Fibroblast of the aortic adventitia (primary cell): Measurements from ENCODE around the gene TUBB. TPM values are rescaled to one million over a fixed set of nuclear protein-coding genes. Genes with fewer than 3 reads are reported as not detected.
A peak's percentile ranks its signal among the peaks of the same experiment; 100 is the strongest.
"Not testable (repeated sequence)": the region's sequence is repeated elsewhere in the genome, so short reads cannot be mapped to it uniquely, and the experiment has no call there.

Experiments used
- DNase-seq: peaks from one replicate; pipeline ENCODE4 v3.0.0-alpha.2; 2010; ENCODE audit warnings: low read depth
- H3K4me3 ChIP-seq: 2 replicates; pipeline ENCODE4 v1.5.1; 2011; ENCODE audit warnings: low read depth, mild to moderate bottlenecking, control low read depth, low read length, moderate library complexity
- total RNA-seq: library from RNA; depleted of rRNA; stranded (reverse); fragments of >200 nt; gene quantifications from 2 replicates; pipeline ENCODE4 v1.2.3, GENCODE V29; 2012; ENCODE audit warnings: low replicate concordance
- TF ChIP-seq, protein P1 (sequence below): IDR thresholded peaks from 2 replicates; pipeline ENCODE4 v1.5.1; 2011; ENCODE audit warnings: mild to moderate bottlenecking, low read length, control low read depth, inconsistent platforms; ENCODE audit not compliant: insufficient read depth

Gene TUBB
- total RNA-seq, 1 donor, result 996 TPM

DNA sequence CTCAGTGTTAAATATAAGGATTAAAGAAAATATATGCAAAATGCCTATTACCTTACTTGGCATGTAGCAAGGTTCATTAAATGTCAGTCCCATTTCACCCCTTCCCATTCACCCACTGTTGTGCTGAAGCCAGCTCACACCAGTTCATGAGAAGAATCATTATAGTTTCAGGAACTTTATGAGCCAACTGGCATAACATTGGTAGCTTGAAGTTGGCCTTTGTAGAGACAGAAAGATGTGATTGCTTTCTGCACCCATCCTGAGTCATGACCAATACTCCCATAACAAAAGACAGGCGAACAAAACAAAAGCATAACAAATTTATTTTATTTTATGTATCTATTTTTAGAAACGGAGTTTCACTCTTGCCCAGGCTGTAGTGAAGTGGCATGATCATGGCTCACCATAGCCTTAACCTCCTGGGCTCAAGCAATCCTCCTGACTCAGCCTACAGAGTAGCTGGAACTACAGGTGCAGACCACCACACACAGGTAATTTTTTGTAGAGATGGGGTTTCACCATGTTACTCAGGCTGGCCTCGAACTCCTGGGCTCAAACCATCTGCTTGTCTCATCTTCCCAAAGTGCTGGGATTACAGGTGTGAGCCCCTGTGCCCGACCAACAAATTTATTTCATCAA, 41.8 kb downstream of the TUBB start:
- DNase-seq, result no peak
- H3K4me3 ChIP-seq, result no peak overlapping the region
- TF ChIP-seq, protein P1, sequence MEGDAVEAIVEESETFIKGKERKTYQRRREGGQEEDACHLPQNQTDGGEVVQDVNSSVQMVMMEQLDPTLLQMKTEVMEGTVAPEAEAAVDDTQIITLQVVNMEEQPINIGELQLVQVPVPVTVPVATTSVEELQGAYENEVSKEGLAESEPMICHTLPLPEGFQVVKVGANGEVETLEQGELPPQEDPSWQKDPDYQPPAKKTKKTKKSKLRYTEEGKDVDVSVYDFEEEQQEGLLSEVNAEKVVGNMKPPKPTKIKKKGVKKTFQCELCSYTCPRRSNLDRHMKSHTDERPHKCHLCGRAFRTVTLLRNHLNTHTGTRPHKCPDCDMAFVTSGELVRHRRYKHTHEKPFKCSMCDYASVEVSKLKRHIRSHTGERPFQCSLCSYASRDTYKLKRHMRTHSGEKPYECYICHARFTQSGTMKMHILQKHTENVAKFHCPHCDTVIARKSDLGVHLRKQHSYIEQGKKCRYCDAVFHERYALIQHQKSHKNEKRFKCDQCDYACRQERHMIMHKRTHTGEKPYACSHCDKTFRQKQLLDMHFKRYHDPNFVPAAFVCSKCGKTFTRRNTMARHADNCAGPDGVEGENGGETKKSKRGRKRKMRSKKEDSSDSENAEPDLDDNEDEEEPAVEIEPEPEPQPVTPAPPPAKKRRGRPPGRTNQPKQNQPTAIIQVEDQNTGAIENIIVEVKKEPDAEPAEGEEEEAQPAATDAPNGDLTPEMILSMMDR, result no peak

DNA sequence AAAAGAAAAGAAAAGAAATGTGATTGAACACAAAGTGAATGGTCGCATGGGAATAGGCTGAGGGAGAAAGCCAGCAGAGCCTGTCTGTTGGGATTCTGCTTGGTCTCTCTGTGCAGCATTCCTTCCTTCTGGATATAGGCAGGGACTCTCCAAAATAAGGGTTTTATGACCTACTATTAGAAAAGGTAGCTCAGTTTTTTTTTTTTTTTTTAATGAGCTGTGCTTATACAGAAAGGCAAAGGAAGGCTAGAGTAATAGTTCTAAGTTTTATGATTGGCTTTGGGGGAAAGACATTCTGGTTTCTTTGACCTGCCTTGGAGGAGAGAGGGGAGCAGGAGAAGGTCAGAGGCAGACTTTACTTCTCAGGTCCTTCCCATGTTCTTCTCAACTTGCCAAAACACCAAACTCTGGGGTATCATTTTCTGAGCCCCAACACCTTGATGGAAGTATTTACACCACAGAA, 43.0 kb downstream of the TUBB start:
- TF ChIP-seq, protein P1, result no peak
- DNase-seq, result no peak
- H3K4me3 ChIP-seq, result no peak overlapping the region

DNA sequence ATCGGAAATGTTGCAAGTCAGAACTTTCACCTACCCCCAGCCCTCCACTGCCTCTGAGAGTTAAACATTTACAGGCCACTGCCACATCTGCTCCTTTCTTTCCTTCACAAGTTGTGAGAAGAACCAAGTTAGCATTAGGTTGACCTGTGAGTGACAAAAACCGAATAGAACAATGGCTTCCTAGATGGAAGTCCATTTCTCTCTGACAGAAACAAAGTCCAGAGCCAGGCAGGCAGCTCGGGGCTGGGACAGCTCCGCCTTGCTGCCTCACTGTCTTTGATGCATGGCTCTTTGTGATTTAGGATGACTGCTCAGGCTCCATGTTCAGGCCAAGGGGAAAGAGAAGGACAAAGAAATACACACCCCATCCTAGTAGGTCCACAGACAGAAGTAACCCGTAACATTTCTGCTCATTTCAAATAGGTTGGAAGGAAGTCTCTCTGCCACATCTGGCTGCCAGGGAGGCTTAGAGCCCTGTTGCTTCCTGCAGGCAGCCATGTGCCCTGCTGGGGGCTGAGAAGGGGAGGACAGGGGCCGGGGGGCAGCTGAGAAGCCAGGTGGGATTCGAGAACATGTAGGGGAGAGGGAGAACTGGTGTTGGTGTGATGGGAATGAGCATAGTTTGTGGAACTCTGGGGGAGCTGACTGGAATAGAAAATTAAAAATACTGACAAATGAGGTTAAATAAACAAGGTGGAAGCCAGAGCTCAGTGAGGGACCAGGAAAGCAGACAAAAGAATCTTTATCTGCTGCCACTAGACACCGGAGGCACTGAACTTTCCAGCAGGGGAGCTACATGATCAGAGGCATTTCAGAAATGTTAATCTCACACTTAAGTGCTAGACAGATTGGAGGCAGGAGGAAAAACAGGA, 43.7 kb downstream of the TUBB start:
- TF ChIP-seq, protein P1, result peak; percentile 10
- DNase-seq, result no peak
- H3K4me3 ChIP-seq, result no peak overlapping the region

DNA sequence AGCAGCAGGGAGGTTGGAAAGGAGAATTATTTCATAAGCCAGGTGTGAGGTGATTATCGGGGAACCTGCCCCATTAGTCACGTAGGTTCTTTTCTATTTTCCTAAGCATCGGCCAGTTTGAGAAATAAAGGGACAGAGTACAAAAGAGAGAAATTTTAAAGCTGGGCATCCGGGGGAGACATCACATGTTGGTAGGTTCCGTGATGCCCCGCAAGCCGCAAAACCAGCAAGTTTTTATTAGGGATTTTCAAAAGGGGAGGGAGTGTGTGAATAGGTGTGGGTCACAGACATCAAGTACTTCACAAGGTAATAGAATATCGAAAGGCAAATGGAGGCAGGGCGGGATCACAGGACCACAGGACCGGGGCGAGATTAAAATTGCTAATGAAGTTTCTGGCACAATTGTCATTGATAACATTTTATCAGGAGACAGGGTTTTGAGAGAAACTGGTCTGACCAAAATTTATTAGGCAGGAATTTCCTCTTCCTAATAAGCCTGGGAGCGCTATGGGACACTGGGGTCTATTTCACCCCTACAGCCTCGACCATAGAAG, 44.4 kb downstream of the TUBB start:
- not testable (repeated sequence) for H3K4me3 ChIP-seq, DNase-seq

DNA sequence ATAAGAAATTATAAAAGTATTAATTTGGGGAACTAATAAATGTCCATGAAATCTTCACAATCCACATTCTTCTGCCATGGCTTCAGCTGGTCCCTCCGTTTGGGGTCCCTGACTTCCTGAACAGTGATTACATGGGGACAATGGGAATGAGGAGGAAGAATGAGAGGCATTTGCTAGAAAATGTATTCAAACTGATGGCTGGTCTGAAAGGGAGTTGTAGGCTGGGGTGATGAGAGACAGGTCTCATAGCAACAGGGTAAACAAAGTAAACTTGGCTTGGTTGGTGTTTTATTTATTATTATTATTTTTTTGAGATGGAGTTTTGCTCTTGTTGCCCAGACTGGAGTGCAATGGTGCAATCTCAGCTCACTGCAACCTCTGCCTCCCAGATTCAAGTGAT, 45.3 kb downstream of the TUBB start:
- not testable (repeated sequence) for DNase-seq, H3K4me3 ChIP-seq

DNA sequence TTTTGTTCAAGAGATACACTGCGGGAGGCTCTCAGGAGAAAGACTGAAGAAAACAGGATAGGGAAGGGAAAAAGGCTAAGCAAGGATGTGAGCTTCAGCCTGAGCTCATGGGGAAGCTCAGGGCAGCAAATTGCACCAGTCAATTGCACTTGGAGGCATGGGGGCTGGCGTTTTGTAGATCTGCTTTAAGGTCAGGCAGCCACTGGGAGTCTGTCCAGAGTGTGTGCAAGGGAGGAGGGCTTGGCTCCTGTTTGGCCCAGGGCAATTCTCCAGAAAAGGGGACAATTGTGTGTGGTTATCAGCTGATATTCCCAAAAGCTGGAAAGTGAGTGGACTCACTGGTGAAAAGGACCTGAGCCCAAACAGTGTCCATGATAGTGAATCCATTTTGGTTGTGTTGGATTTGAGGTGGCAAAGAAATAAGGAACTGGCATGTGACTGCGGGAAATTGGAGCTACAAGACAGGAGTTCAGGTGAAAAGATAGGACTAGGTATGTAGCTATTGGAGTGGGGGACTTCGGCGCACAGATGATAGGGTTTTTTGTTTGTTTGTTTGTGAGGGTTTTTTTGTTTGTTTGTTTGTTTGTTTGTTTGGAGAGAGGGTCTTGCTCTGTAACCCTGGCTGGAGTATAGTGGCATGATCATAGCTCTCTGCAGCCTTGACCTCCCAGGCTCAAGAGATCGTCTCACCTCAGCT, 46.5 kb downstream of the TUBB start:
- no peak for DNase-seq
- TF ChIP-seq, protein P1, result no peak
- H3K4me3 ChIP-seq, result no peak overlapping the region

DNA sequence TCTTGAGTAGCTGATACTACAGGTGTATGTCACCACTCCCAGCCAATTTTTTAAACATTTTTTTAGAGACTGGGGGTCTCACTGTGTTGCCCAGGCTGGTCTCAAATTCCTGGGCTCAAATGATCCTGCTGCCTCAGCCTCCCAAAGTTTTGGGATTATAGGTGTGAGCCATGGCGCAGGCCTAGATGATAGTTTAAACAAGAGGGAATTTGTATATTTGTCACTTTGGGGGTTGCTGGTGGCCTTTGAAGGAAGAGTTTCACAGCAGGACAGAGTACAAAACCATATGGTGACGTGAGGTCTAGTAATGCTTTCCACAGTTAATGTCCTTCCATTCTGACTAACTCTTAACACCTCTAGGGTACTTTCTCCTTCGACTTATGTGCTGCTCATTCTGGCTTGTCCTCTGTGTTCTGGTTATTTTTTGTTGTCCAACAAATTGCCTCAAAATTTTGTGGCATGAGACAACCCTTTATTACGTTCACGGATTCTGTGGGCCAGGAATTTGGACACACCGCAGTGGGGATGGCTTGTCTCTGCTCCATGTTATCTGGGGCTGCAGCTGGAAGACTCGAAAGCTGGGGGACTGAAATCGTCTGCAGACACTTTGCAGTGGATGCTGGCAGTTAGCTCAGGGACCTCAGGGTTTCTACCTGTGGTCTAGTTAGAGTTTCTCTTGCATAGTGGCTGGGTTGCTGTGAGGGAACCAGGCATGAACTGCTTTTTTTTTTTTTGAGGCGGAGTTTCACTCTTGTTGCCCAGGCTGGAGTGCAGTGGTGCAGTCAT, 47.2 kb downstream of the TUBB start:
- DNase-seq, result no peak
- TF ChIP-seq, protein P1, result no peak
- no peak overlapping the region for H3K4me3 ChIP-seq
